ENCODE data around the gene STMN3. TPM values are rescaled to one million over a fixed set of nuclear protein-coding genes. Genes with fewer than 3 reads are reported as not detected.

STMN3 gene
- total RNA-seq, 4 donors from 2014 or later: 2.4 to 6.4 (median 4.7) TPM

DNA sequence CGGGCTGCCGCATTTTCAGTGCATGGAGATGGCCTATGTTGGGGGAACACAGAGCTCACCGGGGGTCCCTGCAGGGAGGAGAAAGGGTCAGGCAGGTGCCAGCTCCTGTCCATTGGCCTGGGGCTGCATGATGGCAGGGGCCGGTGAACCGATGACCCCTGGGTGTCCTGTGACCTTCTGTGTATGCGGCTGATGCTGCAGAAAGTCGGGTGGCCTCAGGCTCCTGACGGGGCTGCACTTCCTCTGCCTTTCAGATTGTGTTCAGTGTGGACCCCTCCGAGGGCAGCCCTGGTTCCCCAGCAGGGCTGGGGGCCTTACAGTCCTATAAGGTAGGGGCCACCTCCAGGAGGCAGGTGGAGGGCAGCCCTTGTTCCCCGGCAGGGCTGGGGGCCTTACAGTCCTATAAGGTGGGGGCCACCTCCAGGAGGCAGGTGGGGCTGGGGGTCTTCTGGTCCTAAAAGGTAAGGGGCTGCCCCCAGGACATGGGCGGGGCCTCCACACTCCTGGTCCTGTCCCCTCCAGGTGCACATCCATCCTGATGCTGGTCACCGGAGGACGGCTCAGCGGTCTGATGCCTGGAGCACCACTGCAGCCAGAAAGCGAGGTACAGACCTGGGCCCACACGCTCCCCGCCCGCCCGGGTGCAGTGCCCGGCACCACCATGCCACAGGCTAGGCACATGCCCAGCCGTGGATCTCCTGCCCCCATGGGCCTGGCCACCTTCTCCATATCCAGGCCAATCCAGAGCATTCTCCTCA is 32.2 kb upstream of the STMN3 start:
- TF ChIP-seq, protein P1, sequence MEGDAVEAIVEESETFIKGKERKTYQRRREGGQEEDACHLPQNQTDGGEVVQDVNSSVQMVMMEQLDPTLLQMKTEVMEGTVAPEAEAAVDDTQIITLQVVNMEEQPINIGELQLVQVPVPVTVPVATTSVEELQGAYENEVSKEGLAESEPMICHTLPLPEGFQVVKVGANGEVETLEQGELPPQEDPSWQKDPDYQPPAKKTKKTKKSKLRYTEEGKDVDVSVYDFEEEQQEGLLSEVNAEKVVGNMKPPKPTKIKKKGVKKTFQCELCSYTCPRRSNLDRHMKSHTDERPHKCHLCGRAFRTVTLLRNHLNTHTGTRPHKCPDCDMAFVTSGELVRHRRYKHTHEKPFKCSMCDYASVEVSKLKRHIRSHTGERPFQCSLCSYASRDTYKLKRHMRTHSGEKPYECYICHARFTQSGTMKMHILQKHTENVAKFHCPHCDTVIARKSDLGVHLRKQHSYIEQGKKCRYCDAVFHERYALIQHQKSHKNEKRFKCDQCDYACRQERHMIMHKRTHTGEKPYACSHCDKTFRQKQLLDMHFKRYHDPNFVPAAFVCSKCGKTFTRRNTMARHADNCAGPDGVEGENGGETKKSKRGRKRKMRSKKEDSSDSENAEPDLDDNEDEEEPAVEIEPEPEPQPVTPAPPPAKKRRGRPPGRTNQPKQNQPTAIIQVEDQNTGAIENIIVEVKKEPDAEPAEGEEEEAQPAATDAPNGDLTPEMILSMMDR (IDR thresholded peaks at IDR 0.05; ENCODE audit: low read depth): no peak

DNA sequence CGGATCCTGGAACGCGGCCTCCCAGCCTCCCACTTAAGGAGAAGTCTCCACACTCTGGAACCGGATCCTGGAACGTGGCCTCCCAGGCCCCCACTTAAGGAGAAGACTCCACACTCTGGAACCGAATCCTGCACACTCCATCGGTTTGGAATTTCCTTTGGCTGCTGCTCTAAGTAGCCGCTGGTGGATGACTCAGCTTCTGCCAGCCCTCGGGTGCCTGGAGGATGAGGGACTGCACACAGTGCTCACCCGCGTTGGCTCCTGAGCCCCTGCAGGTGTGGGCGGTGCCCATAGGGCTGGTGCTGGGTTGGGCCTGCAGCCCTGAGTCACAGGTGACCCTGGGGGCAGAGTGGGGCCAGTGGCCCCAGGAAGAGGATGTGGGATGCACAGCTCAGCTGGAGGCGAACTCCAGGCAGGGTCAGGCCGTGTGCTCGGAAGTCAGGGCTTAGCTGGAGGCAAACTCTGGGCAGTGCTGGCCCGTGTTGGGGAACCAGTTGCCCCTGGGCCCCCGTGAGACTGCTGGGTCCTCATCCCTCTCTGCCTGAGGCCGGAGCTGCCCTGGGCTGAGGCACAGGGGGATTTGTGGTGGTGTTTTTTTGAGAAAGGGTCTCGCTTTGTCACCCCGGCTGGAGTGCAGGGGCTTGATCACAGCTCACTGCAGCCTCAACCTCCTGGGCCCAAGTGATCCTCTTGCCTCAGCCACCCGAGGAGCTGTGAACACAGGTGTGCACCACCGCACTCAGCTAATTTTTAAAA is 29.3 kb upstream of the STMN3 start:
- TF ChIP-seq, protein P1 (IDR thresholded peaks at IDR 0.05; ENCODE audit: low read depth): no peak

DNA sequence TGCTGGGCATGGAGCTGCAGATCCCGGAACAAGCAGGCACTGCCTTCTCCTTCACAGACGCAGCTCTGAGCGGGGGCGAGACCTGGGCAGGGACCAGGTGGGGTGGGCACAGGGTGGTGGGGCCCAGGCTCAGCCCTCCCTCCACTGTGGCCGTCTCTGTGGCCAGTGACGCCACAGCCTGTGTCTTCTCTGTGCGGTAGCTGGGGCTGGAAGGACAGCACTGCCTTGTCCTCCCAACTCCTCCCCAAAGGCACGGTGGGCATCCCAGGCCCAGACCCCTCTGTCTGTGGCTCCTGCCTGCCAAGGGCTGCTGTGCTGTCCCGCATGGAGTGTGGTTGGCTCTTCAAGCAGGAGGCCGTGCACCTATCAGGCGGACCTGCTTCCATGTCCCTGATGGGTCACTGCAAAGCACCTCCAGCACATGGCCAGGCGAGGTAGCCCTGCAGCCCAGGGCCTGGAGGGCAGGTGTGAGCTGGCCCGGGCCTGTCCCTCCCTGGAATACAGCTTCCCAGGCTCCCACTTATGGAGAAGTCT is 28.5 kb upstream of the STMN3 start:
- TF ChIP-seq, protein P1 (IDR thresholded peaks at IDR 0.05; ENCODE audit: low read depth): no peak

DNA sequence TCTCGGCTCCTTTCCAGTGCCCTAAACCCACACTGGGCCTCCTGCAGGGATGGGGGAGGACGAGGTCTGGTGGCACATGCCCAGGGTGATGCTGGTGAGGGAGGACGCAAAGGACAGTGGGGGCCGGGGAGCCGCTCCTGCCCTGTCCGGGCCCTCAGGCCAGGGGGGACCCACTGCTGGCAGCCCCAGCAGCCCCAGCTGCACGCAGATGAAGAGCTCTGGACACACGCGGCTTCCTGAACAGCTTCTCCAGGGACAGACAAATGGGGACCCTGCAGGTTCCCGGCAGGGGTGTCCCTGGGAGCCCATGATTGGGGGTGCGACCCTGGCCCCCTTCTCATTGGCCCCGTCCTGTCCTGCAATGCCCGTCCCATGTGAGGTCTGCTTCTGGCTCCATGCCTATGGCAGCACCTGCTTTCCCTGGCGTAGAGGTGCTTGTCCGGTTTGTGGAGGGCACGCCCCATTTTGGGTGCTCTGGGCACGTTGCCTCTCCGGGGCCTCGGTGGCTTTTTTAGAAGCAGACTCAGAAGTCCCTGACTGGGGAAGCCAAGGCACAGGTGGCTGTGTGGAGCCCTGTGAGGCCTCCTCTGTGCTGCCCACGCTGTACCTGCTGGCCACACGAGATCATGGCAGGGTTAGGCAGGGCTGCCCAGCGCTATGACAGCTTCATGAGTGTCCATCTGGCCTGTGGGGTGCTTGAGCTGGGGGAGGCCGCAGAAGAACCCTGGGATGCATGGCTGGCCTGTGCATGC is 27.8 kb upstream of the STMN3 start:
- TF ChIP-seq, protein P1 (IDR thresholded peaks at IDR 0.05; ENCODE audit: low read depth): no peak

DNA sequence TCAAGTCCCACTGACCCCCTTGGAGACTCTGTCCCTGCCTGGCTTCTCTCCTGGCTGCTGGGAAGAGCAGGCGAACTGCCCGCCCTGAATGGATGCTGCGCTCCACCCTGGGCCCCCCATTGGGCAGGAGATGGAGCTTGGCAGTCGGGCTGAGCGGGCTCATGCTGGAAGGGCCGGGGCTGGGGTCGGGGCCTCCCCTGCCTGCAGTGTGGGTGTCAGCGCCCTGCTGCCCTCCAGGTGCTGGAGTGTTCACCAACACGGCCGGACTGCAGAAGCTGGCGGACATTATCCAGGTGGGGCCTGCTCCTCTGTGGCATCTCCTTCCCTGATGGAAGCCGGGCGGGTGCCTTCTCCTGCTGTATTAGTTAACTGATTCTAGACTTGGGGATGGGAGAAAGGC is 27.2 kb upstream of the STMN3 start:
- TF ChIP-seq, protein P1 (IDR thresholded peaks at IDR 0.05; ENCODE audit: low read depth): no peak

DNA sequence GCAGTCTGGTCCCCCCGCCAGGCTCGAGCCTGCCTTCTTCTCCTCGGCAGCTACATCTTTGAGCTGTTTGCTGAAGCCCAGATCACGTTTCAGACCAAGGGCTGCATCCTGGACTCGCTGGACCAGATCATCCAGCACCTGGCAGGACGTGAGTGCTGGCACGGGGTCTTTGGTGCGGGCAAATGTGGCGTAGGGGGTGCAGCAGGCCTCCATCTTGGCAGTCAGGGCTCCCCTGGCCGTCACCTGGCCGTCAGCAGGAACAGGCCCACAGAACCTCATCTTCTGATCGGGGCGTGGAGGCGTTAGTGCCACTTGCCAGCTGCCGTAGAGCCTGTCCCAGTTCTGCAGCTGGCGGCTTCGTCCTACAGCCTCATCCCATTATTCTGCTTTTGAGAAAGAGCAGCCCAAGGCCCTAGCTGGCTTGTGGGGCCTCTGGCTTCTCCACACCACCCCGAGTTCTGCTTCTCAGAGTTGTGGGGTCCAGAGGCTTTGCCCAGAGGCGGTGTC is 26.6 kb upstream of the STMN3 start:
- TF ChIP-seq, protein P1 (IDR thresholded peaks at IDR 0.05; ENCODE audit: low read depth): no peak
